ELF-1 (cell line): ENCODE results near the gene SPATA6L.

ENCODE experiments used
- DNase-seq: peaks from one replicate; pipeline ENCODE4 v3.0.0-alpha.2; 2016; ENCODE audit warnings: low read depth, low spot score

SPATA6L gene, protein sequence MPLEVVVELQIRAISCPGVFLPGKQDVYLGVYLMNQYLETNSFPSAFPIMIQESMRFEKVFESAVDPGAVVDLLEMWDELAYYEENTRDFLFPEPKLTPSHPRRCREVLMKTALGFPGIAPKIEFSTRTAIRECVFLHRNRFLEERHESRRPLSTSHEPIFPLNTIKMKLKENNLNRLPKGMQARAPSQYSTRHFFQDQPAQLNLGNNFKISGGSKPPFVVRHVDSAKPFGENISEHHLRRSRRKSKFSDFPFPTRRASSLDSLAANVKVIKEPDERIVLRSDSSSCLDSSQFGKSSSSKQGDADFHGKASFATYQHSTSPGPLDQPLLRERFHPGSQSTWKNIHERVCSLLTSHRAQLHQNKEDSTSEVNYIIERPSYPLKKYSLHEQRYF

GRCh38 chr9:4666042-4666699 lies at the start of gene SPATA6L:
TSS of gene SPATA6L (minus strand) at chr9:4666480. CDS start at chr9:4666250, 230 bp downstream.
- DNase-seq: peak; percentile 30

GRCh38 chr9:4714266-4715016 lies 48.2 kb upstream of the SPATA6L start:
- no peak for DNase-seq

- no peak for DNase-seq
These were observed 47.6 kb upstream of the SPATA6L start for GRCh38 chr9:4713849-4714248.

DNA sequence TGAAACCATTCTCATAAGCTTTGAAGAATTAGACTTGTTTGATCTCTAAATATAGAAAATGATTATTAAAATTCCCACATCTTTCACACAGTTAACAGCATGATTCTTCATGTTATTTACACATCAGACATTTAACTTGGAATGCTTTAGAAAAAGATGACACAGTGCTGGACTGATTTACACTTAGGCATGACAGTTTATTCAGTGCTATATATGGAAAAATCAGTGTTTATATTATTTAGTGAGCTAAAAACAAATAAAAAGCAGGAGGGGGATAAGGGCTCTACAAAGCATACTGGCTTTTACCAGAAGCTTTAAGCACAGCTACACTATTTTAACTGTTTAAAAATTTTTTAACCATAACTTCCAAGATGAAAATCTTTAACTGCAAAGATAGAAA lies 43.1 kb upstream of the SPATA6L start:
- no peak for DNase-seq

DNA sequence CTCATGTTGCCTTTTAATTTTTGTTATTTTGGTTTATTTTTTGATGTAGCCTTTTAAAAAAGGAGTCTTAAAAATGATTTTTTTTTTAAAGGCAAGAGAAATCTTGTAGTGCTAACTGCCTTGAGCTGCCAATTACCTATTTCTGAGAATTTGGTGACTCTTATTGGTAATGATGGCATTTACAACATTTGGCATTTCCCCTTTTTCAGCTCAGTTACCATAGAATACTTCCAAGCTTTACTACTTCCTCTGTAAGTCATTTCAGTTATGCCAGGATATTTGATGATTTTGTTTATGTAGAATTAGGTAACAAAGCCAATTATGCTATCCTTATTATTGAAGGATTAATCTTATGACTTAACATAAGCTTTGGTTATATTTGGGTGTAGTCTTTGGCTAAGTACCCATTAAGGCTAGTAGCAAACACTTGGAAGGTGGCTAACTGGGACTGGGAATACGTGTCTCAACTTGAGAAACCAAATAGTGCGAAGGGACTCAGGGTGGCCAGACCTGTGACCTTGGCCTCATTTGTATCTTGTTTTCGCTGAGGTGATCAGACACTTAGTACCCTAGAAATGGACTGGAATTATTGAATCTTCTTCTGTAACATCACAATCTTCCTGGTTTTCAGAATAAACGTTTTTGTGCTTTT lies 40.8 kb upstream of the SPATA6L start:
- DNase-seq: no peak

GRCh38 chr9:4706021-4706420 lies 39.7 kb upstream of the SPATA6L start:
- no peak for DNase-seq

DNA sequence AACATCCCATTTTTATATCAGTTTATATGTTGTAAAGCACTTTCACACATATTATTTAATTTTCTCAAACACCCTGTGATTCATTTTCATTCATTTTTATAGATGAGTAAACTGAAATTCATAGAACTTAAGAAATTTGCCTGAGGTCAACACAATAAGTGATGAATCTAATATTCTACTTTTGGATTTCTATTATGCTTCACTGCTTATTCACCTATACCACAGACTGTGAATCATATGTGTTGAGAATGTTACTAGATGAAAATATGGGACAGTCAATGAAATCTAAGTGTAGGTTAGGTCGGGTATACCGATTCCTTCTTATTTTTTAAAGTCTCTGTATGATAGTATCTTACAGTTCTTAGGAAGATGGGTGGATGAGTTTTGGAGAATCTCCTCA lies 37.8 kb upstream of the SPATA6L start:
- no peak for DNase-seq

DNA sequence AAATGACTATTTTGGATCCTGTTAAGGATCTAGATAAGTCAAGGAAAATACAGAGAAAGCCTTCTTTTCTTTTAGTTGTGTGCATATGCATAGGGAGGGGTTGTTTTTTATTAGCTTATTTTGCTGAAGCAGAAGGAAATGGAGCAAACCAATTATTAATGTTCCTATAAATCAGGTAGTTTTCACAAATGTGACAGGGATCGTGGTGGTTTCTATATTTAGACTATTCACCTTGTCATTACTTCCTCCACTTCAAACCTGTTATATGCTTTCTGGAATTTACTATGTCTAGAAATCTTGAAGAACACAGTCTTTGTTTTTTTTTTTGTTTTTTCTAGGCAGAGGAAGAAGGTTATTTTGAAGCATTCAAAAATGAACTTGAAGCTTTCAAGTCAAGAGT lies 35.2 kb upstream of the SPATA6L start:
- DNase-seq: no peak

GRCh38 chr9:4700932-4701331 lies 34.7 kb upstream of the SPATA6L start:
- DNase-seq: no peak

GRCh38 chr9:4700091-4700490 lies 33.8 kb upstream of the SPATA6L start:
- DNase-seq: no peak

DNA sequence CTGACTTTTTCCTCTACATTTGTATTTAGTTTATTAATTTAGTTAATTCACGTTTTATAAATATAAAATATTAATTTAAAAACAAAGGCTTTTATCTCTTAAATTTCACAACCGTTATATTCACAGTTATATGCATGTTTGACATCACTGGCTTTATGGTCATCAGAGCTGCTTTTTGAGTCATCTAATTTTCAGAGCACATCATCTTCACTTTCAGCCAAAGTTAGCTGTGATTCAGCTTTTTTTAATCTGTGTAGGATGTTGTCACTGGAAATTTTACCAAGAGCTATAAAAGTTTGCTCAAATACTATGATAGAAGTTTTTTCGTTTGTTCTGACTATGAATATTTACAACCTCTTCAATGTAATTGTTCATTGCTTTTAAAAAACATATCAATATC lies 25.5 kb upstream of the SPATA6L start:
- no peak for DNase-seq

- no peak for DNase-seq
These were observed 23.9 kb upstream of the SPATA6L start for GRCh38 chr9:4690144-4690543.

DNA sequence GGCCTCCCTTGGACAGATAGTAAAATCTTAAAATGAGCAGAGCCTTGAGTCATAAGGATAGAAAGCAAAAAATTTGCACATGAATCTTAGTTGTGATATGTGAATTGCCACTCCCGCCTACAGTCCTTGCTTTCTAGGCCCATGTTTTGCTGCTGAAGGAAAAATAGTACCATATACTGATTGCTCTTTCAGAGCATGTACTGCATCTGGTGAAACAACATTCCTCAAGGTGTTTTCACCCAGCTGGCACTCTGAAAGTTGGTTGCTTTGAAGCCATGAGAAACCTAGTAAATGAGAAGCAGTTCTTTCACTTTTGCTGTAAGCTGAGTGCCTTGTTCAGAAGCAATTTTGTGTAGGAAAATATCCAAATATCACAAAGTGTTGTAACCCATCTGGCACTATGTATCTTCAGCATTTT lies 23.4 kb upstream of the SPATA6L start:
- no peak for DNase-seq

- DNase-seq: no peak
These were observed 22.7 kb upstream of the SPATA6L start for GRCh38 chr9:4689021-4689420.

DNA sequence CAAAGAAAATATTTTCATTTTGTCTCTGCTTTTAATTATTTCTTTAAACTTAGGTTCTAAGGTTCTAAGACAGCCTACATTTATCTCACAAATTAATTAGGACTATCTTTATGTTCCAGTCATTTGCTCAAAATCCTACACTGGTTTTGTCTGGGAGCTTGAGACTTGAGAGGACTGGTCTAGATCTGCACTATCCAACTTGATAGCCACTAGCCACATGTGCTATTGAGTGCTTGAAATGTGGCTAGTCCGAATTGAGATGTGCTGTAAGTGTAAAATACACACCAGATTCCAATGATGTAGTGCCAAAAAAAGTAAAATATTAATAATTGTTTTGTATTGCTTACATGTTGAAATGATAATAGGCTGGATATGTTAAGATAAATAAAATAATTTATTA lies 20.3 kb upstream of the SPATA6L start:
- DNase-seq: no peak

GRCh38 chr9:4686112-4686511 lies 19.8 kb upstream of the SPATA6L start:
- no peak for DNase-seq

DNA sequence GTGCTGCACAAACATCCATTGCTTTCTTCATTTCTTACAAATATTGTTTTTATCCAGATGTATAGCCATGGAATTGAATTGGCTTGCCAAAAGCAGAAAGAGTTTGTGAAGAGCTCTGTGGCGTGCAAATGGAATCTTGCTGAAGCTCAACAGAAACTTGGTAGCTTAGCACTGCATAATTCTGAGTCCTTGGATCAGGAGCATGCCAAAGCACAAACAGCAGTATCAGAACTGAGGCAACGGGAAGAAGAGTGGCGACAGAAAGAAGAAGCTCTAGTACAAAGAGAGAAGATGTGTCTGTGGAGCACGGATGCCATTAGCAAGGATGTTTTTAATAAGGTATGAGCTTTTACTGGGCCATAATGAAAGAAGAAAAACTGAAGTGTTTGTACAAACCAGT lies 18.5 kb upstream of the SPATA6L start:
- DNase-seq: no peak

- DNase-seq: no peak
These were observed 14.5 kb upstream of the SPATA6L start for GRCh38 chr9:4680750-4681149.

- DNase-seq: no peak
These were observed 13.9 kb upstream of the SPATA6L start for GRCh38 chr9:4680173-4680525.

- peak; percentile 99 for DNase-seq
These were observed 13.2 kb upstream of the SPATA6L start, which contains the start of gene CDC37L1 for GRCh38 chr9:4679268-4680172. TSS of gene CDC37L1 (plus strand) at chr9:4679569. CDS start at chr9:4679768, 199 bp downstream.
